ENCODE measurements around the gene BRD2.
"Not testable (repeated sequence)": the region's sequence is repeated elsewhere in the genome, so short reads cannot be mapped to it uniquely, and the experiment has no call there.

- not testable (repeated sequence) for TF ChIP-seq CTCF (IDR thresholded peaks at IDR 0.05); USF2 (IDR thresholded peaks at IDR 0.05); RAD21 (conservative IDR thresholded peaks at IDR 0.05 in 1 of 2, IDR thresholded peaks at IDR 0.05 in 1 of 2); RFX5 (IDR thresholded peaks at IDR 0.05); POLR2A (IDR thresholded peaks at IDR 0.05; ENCODE audit: low read length)
Measured at GRCh38 chr6:32942555-32943123, 25.8 kb upstream of the BRD2 start.
